Activated naive CD8-positive, alpha-beta T cell treated with anti-CD3 and anti-CD28 coated beads, Interleukin-2, amount 50 U/mL, for 16 hours (primary cell): ENCODE data around the gene RBM15B.

ENCODE experiments used
- DNase-seq: peaks from one replicate; pipeline ENCODE4 v3.0.0-alpha.2; 2020; ENCODE audit warnings: low read depth, low spot score

The RBM15B gene

DNA sequence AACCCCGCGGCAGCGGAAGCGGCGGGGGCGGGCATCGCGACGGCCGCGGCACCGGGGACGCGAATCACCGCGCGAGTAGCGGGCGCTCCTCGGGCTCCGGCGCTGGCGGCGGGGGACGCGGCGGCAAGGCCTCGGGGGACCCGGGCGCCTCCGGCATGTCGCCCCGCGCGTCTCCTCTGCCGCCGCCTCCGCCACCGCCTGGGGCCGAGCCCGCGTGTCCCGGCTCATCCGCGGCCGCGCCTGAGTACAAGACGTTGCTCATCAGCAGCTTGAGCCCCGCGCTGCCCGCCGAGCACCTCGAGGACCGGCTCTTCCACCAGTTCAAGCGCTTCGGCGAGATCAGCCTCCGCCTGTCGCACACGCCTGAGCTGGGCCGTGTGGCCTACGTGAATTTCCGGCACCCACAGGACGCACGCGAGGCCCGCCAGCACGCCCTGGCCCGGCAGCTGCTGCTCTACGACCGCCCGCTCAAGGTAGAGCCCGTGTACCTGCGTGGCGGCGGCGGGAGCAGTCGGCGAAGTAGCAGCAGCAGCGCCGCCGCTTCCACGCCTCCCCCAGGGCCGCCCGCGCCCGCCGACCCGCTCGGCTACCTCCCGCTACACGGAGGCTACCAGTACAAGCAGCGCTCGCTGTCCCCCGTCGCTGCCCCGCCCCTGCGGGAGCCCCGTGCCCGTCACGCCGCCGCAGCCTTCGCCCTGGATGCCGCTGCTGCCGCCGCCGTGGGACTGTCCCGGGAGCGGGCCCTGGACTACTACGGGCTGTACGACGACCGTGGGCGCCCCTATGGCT, 675 bp downstream of the RBM15B start:
- DNase-seq, result no peak

DNA sequence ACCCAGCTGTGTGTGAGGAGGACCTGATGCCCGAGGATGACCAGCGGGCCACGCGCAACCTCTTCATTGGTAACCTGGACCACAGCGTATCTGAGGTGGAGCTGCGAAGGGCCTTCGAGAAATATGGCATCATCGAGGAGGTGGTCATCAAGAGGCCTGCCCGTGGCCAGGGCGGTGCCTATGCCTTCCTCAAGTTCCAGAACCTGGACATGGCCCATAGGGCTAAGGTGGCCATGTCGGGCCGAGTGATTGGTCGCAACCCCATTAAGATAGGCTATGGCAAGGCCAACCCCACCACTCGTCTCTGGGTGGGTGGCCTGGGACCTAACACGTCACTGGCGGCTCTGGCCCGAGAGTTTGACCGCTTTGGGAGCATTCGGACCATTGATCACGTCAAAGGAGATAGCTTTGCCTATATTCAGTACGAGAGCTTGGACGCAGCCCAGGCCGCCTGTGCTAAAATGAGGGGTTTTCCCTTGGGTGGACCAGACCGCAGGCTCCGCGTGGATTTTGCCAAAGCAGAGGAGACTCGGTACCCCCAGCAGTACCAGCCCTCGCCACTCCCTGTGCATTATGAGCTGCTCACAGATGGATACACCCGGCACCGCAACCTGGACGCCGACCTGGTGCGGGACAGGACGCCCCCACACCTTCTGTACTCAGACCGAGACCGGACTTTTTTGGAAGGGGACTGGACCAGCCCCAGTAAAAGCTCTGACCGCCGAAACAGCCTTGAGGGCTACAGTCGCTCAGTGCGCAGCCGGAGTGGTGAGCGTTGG, 1.5 kb downstream of the RBM15B start:
- no peak for DNase-seq

DNA sequence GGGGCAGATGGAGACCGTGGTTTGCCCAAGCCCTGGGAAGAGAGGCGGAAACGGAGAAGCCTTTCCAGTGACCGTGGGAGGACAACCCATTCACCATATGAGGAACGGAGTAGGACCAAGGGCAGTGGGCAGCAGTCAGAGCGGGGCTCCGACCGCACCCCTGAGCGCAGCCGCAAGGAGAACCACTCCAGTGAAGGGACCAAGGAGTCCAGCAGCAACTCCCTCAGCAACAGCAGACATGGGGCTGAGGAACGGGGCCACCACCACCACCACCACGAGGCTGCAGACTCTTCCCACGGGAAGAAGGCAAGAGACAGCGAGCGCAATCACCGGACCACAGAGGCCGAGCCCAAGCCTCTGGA, 2.0 kb downstream of the RBM15B start:
- DNase-seq, result no peak

- no peak for DNase-seq
Measured at GRCh38 chr3:51393564-51393963, 2.5 kb downstream of the RBM15B start.

- DNase-seq, result no peak
Measured at GRCh38 chr3:51394541-51394940, 3.5 kb downstream of the RBM15B start.

GRCh38 chr3:51395493-51396213, 4.6 kb downstream of the RBM15B start:
- DNase-seq, result no peak

DNA sequence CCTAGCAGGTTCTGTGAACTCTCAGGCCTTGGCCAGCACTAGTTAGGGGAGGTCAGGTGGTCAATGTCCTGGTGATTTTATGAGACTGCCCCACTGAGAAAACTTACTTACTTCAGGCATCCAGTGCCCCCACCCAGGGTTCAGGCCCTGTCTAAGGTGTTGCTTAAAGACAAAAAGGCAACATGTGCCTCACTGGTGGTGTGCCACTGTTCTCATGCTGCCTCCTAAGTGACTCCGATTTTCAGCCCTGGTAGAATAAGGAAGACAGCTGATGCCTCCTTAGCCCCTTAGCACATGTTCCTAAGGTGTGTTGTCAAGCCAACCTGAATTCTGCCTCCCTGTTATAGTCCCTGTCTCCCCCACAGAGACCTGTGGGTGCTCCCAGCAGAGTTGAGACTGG, 5.3 kb downstream of the RBM15B start:
- no peak for DNase-seq

DNA sequence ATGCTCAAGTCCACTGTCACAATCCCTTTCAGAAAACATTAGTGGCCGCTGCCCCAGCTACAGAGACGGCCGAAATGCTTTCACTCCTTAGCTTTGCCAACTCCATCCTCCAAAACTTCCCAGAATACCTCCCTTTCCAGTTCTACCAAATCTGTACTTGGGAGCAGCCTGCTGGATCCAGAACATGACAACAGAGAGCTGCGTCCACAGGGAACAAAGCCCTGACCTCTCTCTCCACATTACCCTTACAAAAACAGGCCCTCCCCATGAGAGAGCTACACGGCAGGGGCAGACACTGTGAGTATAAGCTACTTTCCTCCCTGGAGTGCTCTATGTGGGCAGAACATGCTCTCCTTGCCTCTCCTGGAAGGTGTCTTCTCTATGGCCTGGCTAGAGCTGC, 6.3 kb downstream of the RBM15B start:
- no peak for DNase-seq

- DNase-seq, result no peak
Measured at GRCh38 chr3:51398595-51399310, 7.7 kb downstream of the RBM15B start.

GRCh38 chr3:51400166-51400565, 9.1 kb downstream of the RBM15B start:
- no peak for DNase-seq

DNA sequence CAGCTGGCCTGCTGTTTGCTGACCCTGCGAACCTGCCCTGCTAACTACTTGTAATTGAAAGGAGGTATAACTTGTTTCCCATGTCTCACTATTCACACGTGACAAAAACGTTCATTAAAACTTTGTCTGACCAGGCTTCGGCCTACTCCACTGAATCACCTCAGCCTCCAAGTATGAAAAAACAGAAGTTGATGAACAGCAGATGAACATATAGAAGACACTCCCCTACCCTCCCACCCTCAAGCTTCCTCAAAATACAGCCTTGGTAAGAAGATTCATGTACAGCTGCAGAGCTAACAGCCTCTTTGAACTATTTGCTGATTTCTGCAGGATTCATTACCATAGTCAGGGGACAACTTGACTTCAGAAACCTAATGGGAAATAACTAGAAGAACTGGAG, 10.7 kb downstream of the RBM15B start:
- no peak for DNase-seq

DNA sequence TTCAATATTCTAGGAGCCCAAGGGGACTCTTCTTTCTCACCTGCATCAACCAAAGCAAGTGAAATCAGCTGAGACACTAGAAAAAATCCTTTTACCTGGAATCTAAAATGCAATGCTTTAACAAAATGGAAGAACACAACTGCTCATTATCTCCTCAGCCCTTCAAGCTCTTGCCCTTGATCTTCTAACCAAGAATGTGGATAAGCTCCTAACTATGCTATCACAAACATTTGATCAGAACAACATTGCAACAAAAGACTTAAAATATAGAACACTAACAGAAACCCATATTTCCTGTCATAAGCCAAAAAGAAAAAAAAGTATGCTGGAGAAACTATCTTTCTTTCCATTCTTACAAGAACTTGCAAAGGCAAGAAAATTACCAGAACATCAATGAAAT, 12.6 kb downstream of the RBM15B start:
- no peak for DNase-seq

DNA sequence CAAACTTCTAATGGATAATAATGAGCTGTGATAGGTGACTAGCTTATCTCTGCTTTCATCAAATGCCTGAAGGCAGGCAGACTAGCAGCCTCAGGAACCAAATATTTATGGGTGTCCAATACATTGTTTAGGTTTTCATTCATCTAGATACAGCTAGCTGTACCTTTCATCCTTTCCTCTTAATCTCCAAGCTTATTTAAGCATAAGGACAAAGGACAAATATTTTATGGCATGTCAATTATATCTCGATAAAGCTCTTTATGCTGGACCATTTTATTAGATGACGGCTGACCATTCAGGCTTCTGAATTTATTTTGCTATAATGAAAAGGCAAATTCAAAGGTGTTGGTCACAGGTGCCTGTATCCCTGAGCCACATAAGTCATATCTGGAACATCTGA, 16.9 kb downstream of the RBM15B start:
- DNase-seq, result no peak

DNA sequence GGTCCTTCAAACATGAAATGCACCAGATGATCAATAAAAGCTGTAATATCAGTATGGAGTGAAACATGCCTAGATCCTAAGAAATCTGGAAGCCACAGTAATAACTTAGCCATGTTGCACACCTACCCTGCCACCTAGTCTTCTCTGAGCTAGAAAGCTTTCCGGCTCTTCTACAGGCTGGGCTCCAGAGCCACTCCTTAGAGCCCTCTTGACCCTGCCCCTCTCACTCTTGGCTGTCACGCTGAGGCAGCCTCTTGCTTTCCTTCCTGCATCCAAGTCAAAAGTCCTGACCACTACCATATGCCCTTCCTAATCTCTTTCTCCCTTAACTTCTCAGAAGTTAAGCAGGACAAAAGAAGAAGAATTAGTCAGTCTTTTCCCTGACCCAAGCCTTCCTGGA, 17.7 kb downstream of the RBM15B start:
- DNase-seq, result no peak

DNA sequence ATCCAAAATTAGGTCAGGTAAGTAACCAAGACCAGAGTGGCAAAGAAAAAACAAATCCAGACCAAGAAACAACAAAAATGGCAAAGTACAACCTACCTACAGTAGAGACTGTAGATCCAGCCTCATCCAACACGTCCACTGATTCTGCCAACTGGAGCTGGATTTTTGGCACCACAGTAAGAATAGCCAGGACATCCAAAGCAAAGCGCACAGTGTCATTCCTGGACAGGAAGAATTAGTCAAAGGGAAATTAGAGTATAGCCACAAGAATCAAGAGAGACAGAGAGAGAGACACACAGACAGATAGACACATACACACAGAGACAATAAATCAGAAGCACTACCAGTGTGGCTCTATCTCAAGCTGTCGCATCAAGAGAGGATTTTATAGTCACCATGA, 31.1 kb downstream of the RBM15B start:
- DNase-seq, result no peak

GRCh38 chr3:51426921-51427320, 35.8 kb downstream of the RBM15B start:
- DNase-seq, result no peak

GRCh38 chr3:51429138-51429537, 38.1 kb downstream of the RBM15B start:
- DNase-seq, result no peak

- no peak for DNase-seq
Measured at GRCh38 chr3:51434110-51434509, 43.0 kb downstream of the RBM15B start.

- DNase-seq, result no peak
Measured at GRCh38 chr3:51434746-51435327, 43.8 kb downstream of the RBM15B start.

DNA sequence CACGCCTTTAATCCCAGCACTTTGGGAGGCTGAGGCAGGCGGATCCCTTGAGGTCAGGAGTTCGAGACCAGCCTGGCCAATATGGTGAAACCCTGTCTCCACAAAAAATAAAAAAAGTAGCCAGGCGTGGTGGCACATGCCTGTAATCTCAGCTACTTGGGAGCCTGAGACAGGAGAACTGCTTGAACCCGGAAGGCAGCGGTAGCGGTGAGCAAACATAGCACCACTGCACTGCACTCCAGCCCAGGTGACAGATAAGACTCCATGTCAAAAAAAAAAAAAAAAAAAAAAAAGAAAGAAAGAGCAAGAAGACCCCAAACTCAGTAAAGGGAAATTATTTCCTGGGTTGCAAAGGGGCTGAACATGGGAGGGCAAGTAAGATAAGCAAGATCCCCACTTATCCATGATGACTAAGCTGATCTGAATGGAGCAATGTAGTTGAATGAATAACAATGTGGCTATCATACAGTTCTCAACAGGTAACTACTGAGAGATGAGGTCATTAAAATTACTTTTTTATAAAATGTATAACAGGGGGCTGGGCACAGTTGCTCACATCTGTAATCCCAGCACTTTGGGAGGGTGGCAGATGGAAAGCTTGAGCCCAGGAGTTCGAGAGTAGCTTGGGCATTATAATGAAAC, 46.0 kb downstream of the RBM15B start:
- no peak for DNase-seq
